Kidney glomerular epithelial cell (primary cell): Measurements from ENCODE around the gene NKX2-3.

Experiments
- DNase-seq: peaks from one replicate; lab custom pipeline; 2025; lab: John Stamatoyannopoulos, UW

Gene NKX2-3

DNA sequence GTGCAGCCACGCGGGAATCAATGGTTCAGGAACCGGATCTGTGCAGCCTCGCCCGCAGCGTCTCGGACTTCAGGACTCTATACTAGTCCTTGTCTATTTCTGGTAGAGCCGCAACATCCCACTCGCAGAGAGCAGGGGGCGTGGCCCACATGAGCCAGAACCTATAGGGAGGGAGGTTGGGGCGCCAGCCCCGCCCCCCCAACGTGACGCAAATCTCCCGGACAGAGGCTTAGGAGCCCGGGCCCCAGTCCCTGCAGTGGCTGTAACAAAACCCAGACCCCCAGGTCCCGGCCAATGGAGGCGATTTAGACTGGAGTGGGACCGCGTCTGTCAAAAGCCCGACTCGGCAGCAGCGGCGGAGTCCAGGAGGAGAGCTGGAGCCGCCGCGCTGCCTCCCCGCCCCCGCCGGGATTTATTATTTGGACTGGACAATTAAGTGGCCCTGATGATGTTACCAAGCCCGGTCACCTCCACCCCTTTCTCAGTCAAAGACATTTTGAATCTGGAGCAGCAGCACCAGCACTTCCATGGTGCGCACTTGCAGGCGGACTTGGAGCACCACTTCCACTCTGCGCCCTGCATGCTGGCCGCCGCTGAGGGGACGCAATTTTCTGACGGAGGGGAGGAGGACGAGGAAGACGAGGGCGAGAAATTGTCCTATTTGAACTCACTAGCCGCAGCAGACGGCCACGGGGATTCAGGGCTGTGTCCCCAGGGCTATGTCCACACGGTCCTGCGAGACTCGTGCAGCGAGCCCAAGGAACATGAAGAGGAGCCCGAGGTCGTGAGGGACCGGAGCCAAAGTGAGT is at the start of gene NKX2-3:
NKX2-3 (plus strand) TSS at position 256 of the 809 bp plus-strand sequence; CDS start at position 446, 190 bp downstream.
- no peak for DNase-seq

DNA sequence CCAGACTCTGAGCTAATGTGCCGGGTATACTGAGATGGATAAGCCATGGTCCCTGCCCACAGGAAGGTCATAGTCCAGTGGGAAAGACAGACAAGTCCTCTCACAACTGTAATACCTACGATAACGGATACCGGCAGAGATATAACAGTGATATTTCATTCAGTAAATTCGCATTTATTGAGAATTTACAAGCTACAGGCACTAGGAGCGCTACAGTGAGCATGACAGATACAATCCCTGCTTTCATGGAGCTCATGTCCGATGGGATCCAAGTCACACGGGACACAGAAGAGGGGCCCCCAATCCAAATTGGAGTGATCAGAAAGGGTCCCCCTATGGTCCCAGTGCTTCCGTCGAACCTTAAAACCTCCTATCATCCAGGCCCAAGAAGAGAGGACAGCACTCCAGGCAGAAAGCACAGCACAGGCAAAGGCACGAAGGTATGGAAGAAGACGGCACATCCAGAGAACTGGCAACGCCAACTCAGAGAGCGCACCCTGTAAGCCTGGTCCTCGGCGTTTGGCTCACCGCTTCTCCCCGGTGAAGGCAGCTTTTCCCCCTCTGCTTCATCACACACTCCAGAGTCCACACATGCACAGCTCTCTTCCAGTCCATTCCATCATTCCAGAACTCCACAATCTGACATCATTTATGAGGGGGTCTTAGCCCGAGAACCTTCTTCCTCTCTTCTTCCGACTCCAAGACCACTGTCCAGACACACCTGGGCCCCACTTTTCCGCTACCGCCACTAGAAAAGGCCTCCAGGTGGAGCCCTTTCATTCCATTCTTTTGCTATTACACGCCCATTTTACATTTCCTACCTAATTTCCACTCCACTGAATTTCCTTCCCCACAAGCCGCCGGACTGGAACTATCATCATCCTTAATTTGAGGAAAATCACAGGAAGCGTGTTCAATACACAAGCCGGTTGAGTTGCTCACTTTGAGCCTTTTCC is 47.8 kb upstream of the NKX2-3 start:
- no peak for DNase-seq

DNA sequence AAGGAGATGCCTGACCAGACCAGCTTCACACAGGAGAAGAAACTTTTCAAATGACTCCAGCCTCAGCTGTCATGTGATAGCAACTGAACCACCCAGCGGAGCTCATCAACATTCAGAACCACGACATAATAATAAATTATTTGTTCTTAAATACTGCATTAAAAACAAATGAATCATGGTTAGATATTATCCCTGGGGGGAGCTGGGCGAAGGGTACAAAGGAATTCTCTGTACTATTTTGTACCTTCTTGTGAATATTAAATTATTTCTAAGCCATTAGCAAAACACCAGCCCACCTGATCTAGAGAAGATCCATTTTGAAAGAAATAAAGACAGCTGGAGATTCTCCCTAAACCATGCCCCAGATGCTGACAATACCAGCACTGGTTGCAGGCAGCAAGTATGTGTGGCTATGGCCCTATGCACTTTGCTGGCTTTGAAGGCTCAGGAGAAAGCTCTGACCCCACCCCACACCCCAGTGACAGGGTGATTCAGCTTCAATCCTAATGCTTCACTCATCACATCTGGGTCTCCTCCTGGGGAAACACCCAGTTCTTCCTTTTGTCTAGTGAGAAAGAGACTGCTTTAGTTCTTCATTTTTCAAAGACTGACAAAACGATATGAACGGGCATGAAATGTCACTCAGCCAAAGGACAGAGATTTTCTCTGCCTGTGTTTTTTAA is 45.5 kb upstream of the NKX2-3 start:
- no peak for DNase-seq

DNA sequence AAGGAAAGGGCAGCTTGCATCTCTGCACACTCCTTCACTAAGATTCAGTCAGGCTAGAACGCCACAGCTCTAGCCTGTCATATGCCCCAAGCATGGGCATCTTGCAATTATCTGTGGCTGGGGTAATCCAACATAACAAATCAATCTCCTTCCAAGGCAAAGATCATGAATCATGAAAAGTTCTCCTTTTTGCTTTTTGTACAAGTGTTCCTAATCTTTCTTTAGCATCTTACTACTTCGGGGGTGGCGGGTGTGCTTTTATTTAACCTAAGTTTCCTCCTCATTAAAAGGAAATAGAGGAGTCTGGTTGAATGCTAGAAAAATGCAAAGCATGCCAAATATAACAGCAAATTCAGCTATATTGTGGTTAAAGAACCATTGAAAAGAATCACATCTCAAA is 43.5 kb upstream of the NKX2-3 start:
- no peak for DNase-seq

DNA sequence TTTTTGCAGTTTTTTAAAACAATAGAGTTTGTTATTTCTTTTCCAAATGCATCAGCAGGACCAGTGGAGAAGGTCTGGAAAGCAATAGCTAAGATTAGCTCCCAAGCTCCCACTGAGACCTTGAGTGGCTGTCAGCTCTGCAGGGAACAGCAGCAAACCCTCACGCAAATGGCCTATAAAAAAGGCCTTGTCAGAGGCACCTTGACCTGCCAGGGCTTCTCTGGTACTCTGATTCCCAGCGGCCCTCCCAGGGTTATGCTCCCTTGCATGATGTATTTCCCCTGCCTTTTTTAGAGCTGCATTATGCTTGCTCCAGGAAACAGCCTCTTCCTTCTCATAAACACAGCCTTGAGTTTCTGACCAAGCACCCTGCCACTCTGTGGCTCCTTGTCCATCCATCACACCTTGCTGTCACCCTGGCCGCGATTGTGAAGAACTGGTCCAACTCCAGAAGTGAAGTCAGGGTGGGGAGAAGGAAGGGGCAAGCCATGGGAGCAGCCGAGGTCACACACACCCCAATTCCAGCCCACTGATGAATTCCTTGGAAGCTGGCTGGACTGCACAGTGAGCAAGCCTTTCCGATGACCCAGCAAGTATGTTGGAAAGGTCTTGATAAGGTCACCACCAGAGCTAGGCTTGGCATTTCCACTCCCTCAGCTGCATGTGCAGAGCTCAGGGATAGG is 35.3 kb upstream of the NKX2-3 start:
- DNase-seq = no peak

DNA sequence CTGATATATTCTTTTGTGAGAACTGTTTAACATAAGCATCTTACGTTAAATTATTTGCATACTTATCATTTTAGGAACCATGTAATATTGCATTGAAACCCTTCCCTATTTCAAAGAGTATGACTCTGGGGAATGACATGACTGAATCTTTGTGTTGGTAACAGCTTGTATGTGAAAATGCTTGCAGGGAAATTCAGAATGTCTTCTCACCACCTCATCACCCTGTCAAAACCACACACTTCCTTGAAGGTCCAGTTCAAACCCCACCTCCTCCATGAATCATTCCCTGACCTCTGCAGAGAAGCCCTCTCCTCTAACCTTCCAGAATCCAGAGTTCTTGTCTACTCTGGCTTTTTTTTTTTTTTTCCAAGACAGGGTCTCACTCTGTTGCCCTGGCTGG is 26.3 kb upstream of the NKX2-3 start:
- DNase-seq = no peak

DNA sequence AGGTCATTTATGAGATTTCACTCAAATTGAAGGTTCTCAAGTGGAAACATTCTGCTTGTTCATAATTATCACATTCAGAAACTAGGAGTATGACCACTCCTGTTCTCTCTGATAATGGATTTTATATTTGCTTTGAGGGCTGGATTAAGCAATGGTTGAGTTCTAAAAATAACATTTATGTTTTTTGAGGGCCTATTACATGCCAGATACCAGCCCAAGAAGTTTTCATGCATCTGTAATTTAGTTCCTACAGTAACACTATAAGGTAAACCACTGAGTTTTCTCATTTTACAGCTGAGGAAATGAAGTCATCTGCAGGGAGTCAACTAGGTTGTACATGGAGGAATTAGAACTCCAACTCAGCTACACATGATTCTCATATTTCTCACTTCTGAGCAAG is 25.5 kb upstream of the NKX2-3 start:
- no peak for DNase-seq

DNA sequence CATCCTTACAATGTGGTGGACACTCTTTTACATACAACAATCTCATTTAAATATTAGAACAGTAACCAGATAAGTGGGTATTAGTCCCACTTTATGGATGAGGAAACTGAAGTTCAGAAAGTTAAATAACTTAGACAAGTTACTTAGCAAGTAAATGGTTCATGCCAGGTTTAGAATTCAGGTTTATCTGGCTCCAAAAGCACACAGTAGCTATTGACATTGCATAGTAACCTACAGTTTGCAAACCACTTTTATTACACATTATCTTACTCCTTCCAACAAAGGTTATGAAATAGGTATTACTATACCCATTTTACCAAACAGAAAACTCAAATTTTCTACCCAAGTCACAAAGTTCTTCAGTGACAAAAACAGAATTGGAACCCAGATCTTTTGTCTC is 19.7 kb upstream of the NKX2-3 start:
- DNase-seq = no peak

DNA sequence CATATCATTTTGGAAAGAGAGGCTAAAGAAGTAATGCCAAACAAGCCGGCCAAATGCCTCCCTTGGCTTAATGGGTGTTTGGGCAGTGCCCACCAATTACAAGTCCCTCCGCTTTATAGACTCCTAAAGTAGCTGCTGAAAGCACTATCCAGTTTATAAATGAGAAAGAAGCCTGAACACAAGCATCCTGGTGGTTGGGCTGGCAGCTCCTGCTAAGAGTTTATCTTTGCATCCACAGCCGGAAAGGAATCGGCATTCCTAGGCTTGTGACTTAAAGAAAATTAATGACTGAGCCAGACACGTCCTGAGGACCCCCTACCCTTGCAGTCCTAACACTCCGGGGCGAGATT is 13.1 kb upstream of the NKX2-3 start:
- DNase-seq = no peak

DNA sequence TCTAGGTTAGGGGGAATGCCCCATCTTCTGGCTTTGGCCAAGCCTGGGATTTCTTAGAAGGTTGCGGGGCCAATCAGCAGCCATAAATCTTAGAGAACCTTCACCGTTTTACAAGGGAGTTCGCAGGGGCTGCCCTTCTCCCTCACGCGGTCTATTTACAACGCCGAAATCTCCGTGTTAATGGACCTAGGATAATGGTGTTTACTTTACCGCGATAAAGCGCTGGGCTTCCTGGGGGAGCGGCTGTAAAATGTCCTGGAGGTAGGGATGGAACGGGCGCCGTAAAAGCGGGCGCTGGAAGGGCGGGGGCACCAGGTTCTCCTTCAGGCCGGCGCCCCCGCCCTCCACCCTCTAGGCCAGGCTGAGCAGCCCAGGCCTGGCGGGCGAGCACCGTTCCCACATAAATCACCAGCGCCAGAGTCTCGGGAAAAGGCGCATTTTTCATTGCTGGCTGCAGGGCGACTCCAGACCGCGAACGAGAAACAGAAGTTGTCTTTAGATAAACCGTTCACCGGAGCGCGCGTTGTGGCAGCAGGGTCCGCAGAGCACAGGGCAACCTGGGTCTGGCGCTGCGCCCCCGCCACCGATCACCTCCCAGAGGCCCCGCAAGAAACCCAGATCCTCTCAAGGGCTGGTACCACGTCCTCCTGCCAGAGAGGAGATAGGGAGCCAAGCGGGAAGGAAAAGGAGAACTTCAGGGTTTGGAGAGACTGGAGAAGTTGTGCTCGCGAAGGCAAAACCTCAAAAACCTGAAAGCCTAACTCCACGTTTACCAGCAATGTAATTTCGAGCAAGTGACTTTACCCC is 12.5 kb upstream of the NKX2-3 start:
- DNase-seq = no peak

DNA sequence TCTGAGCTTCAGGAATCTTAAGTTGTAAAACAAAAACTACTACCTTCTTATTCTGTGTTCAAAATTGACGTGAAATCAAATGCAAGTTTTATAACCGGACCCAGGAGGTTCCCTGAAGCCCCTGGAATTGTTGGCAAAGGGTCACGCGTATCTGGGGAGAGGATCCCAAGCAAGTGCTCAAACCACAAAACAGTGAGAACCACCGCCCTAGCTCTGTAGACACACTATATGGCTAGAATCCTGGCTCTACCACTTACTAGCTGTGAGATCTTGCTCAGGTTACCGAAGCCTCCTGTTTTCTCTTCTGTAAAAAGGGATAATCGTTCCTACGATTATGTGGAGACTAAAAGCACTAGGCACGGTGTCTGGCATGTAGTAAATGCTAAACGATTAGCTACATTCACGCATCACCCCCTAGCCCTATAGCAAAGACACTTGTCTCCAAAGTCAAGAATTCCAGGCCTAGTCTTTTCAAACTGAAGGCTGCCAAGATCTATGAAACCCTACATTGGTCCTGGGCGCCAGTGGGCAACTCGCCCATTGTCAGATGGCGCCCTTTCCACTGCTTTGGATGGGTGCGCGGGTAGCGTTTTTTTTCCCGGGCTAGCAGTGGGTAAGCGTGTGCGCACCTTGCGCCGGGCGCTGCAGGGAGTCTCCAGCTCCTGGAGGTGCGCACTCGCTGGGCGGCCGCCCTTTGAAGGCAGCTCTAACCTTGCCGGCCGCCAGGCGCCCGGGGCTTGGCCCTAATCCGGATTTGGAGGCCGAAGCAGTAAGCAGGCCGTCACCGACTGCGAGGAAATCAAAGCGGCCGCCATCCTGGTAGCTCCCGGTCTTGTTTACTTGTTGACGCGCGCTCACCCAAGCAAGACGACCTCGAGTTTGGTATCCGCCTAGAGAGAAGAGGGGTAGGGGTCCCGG is 11.6 kb upstream of the NKX2-3 start:
- no peak for DNase-seq

DNA sequence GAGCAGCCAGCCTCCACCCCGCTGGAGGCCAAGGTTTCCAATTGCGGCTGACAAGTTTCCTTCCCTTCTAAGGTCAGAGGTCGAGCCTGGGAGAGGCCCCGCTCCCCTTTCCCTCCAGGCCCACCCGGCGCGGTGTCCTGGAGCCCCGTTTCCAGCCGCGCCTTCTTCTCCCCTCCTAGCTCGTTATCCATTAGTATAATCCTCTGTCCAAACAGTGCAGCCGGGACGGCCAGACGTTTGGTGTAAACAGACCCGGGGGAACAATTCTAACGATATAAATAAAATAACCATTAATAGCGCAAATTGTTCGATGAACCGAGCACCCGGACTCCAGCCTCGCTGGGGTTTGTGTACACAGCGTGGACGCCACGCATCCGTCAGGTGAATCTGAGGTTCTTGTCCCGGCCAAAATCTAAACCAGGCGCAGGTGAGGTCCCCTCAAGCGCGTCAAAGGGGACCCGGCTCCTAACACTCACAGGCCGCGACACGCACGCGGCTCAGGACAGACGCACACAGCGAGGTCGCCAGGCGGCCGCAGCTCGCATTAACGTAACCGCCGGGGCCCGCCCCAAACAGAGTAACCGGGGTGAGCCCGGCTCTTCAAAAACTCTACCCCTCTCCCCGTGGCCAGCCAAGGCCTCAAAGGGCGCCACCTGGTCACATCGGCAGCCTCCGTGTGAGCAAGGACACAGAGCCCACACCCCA is 10.8 kb upstream of the NKX2-3 start:
- no peak for DNase-seq

DNA sequence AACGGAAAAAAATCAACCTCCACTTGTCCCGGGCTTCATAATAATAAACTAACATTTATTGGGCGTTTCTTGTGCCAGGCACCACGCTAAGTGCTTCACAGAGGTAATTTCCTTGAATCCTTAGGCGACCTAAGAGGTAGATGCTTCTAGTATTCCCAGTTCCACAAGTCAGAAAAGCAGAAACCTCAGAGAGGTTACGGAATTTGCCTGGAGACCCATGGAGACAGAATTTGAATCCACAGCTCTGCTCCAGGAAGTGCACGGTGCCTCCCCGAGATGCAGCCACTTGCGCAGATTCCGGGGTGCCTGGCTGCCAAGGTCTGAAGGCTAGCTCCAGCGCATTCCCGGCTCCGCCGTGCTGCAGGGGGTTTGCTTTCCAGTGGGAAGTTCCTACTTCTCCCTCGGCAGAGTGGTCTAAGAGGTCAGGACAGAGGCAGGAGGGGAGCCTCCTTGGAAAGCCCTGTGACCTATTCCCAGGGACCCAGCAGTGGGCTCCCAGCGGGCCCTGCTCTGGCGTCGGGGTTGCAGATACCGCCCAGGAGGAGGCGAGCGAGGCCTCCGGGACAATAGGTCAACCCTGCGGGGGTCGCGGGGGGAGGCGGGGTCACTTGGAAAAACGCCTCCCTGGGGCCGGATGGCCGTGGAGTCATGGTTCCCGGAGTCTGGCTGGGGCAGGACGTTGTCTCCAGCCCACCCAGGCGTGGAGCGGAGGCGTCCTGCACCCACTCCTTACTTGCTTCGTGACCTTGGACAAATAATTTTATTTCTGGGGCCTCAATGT is 10.1 kb upstream of the NKX2-3 start:
- no peak for DNase-seq

DNA sequence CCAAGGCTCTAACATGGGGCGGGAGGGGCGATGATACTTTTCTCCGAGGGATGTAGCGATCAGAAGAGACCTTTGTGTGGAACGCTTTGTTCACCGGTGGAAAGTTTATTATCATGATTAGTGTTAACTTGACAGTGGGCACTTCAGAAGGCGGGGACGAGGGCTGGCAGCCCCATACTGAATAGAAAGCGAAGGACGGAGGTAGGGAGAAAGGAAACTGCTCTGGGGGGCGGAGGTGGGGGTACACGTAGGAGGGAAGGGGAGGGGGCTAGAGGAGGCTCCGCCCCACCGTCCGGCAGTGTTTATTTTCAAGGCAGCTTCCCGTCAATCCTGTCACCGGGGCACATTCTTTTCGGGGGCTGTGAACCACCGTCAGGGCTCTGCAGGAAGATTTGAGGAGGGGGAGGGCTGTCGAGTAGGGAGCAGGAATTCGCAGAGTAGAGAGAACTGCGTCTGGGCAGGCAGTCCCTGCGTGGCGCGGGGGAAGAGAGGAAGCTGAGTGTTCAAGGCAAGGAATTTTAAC is 9.4 kb upstream of the NKX2-3 start:
- no peak for DNase-seq

DNA sequence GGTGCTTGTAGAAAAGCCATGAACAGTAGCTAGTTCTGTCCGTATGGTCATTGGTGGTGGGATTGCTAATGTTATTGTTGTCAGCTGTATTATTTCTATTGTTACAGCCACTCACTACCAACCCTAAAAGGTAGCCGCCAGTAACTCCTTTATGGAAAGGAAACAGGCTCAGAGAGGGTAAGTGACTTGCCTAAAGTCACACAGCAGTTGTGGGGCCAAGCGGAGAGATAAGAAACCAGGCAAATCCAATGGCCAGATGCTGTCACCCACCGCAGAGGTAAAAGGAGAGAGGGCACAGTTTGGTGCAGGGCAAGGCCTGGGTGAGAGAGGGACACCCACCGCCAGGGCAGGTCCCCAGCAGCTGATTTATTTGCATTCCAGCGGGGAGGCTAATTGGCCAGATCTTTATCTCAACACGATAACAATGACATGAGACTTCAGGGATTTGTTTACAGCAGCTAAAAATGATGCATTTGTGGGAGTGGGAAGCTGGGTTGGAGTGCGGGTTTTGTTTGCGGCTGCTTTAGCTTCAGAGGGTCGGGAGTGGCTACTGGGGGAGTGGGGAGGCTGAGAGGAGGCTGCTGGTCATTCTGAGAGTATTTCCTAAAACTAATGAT is 8.6 kb upstream of the NKX2-3 start:
- no peak for DNase-seq

DNA sequence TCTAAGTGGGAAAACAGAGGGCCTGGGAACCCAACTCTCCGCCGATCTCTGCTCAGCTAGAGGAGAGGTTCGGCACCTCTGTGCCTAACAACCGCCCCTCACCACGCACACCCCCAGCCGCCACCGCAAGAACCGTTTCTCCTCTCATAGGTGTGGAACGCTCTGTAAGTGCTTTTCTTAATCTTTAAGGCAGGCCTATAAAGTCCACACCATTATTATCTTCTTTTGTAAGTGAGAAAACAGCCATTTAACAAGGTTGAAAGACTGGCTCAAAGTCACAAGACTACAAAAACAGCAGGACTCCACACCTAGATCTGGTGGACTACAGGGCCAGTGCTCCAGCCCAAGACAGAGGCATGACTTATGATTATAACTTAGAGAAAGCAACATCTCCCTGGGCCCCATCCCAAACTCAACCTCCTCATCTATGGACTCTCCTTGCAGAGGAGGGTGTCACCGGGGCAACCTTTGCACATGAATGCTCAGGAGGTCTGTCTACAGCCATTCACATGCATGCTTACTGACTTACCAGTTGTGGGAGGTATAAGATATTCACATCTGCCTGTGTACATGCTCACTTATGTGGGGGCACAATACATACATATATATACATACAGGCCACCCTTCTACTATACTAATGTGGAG is 7.9 kb upstream of the NKX2-3 start:
- no peak for DNase-seq

DNA sequence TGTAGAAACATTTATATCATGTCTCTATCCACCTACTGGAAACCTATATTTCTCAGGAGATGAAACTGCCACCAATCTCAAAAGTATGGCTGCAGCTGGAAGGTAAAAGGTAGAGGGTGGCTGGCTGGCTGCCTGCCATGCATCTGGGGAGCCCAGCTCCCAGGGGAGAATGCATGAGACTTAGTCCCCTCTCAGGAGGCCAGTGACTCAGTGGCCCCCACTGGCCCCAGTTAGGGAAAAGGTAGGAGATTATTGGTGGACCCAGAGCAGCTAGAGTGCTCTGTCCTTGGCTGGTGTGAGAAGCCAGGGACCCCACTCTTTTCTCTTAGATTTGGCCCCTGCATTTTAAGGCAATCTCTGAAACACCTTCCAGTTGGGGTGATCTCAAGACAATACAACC is 6.8 kb upstream of the NKX2-3 start:
- no peak for DNase-seq
